ENCODE results near the gene PROSER3. TPM values are rescaled to one million over a fixed set of nuclear protein-coding genes. Genes with fewer than 3 reads are reported as not detected.

Gene PROSER3
- total RNA-seq, 1 donor from 2014 or later = 6.1 TPM

GRCh38 chr19:35801828-35802227 is 43.9 kb downstream of the PROSER3 start:
- TF ChIP-seq, protein P1, sequence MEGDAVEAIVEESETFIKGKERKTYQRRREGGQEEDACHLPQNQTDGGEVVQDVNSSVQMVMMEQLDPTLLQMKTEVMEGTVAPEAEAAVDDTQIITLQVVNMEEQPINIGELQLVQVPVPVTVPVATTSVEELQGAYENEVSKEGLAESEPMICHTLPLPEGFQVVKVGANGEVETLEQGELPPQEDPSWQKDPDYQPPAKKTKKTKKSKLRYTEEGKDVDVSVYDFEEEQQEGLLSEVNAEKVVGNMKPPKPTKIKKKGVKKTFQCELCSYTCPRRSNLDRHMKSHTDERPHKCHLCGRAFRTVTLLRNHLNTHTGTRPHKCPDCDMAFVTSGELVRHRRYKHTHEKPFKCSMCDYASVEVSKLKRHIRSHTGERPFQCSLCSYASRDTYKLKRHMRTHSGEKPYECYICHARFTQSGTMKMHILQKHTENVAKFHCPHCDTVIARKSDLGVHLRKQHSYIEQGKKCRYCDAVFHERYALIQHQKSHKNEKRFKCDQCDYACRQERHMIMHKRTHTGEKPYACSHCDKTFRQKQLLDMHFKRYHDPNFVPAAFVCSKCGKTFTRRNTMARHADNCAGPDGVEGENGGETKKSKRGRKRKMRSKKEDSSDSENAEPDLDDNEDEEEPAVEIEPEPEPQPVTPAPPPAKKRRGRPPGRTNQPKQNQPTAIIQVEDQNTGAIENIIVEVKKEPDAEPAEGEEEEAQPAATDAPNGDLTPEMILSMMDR (IDR thresholded peaks at IDR 0.05; ENCODE audit: insufficient read depth, low read length, poor library complexity, severe bottlenecking) = no peak
- H3K27me3 ChIP-seq (ENCODE audit: control insufficient read depth, insufficient read depth, low read length) = peaks cover 15% of the 10 kb centered on the region
- H3K4me3 ChIP-seq (ENCODE audit: low read depth, low read length) = no peak overlapping the region
- no peak for DNase-seq (ENCODE audit: low read depth)
- no peaks in the 10 kb centered on the region for H3K36me3 ChIP-seq (ENCODE audit: control insufficient read depth, insufficient read depth, low read length)

DNA sequence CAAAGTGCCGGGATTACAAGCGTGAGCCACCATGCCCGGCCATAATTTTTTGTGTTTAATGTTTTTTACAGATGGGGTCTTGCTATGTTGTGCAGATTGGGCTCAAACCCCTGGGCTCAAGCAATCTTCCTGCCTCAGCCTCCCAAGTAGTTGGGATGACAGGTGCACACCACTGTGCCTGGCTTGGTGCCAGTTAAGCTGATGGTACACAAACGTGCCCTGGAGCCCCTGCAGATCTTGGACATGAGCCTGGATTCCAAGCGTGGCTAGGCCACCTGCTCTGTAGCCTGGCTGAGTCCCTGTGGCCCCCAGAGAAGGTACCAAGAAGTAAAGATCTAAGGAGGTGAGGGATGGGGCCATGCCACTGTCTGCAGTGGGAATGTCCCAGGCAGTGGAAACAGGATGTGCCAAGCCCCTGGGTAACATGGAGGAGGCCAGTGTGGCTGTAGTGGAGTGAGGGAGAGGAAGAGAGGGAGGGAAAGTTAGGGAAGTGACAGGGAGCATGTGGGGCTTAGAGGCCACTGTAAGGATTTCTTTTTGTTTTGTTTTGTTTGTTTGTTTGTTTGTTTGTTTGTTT is 47.6 kb downstream of the PROSER3 start:
- no peaks in the 10 kb centered on the region for H3K36me3 ChIP-seq (ENCODE audit: control insufficient read depth, insufficient read depth, low read length)
- no peaks in the 10 kb centered on the region for H3K27me3 ChIP-seq (ENCODE audit: control insufficient read depth, insufficient read depth, low read length)
- TF ChIP-seq, protein P1 (IDR thresholded peaks at IDR 0.05; ENCODE audit: insufficient read depth, low read length, poor library complexity, severe bottlenecking) = no peak
- no peak for DNase-seq (ENCODE audit: low read depth)
- no peak overlapping the region for H3K4me3 ChIP-seq (ENCODE audit: low read depth, low read length)

- DNase-seq (ENCODE audit: low read depth) = no peak
- H3K27me3 ChIP-seq (ENCODE audit: control insufficient read depth, insufficient read depth, low read length) = no peaks in the 10 kb centered on the region
- no peak overlapping the region for H3K4me3 ChIP-seq (ENCODE audit: low read depth, low read length)
- no peaks in the 10 kb centered on the region for H3K36me3 ChIP-seq (ENCODE audit: control insufficient read depth, insufficient read depth, low read length)
- TF ChIP-seq, protein P1 (IDR thresholded peaks at IDR 0.05; ENCODE audit: insufficient read depth, low read length, poor library complexity, severe bottlenecking) = no peak
Measured at GRCh38 chr19:35806597-35806996, 48.6 kb downstream of the PROSER3 start.

- no peak for DNase-seq (ENCODE audit: low read depth)
- Histone ChIP-seq H3K36me3 (ENCODE audit: control insufficient read depth, insufficient read depth, low read length) (no peaks in the 10 kb centered on the region), H3K27me3 (ENCODE audit: control insufficient read depth, insufficient read depth, low read length) (peaks cover 6% of the 10 kb centered on the region), H3K4me3 (ENCODE audit: low read depth, low read length) (no peak overlapping the region)
- TF ChIP-seq, protein P1 (IDR thresholded peaks at IDR 0.05; ENCODE audit: insufficient read depth, low read length, poor library complexity, severe bottlenecking) = no peak
Measured at GRCh38 chr19:35807633-35808032, 49.7 kb downstream of the PROSER3 start.

DNA sequence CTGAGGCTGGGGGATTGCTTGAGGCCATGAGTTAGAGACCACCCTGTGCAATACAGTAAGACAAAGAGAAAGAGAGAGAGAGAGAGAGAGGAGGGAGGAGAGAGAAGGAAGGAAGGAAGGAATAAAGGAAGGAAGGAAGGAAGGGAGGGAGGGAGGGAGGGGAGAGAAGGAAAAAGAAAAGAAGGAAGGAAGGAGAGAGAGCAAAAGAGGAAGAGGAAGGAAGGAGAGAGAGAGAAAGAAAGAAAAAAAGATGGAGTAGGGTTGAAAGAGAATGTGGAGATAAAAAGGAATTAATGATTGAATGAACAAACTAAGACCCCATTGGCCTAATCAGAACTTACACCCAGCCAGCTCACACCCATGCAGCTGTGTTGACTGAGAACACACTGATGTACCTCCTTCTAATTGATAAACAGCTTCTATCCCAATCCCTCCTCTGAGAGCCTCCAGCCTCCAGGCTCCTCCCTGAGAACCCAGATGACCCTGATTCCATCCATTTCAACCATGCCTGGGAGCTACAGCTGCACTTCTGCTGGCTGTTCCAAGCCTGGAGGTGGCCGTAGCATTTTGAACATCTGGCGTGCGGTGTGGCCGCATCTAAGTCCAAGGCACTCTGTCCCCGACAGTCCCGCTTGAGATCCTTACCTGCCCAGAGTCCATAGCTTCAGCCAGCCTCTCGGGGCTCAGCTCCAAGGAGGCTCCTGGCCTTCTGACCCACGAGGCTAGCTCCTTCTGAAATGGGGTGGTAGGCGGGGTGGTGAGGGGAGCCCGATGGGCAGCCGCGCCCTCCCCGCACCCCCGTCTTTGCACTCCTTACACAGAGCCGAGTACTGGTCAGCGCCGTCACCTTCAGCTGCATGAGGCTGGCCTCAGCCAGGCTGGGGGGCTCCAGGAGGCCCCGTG is 53.6 kb downstream of the PROSER3 start:
- no peak for DNase-seq (ENCODE audit: low read depth)
- H3K4me3 ChIP-seq (ENCODE audit: low read depth, low read length) = no peak overlapping the region
- peaks cover 8% of the 10 kb centered on the region for H3K27me3 ChIP-seq (ENCODE audit: control insufficient read depth, insufficient read depth, low read length)
- H3K36me3 ChIP-seq (ENCODE audit: control insufficient read depth, insufficient read depth, low read length) = no peaks in the 10 kb centered on the region
- TF ChIP-seq, protein P1 (IDR thresholded peaks at IDR 0.05; ENCODE audit: insufficient read depth, low read length, poor library complexity, severe bottlenecking) = no peak
